Liver (tissue), 9 donors: ENCODE measurements around the gene MAN2A2. TPM values are rescaled to one million over a fixed set of nuclear protein-coding genes. Genes with fewer than 3 reads are reported as not detected.

Experiments used
- DNase-seq: peaks from one replicate; pipeline ENCODE4 v3.0.0-alpha.2; 2017; ENCODE audit warnings: low spot score
- H3K27ac ChIP-seq, 2 donors: one replicate each; pipeline ENCODE4 v1.7.0; 2013; ENCODE audit warnings: inconsistent platforms in 2 of 2, low read length in 2 of 2, control low read depth in 1 of 2, low read depth in 1 of 2, mild to moderate bottlenecking in 1 of 2
- H3K27me3 ChIP-seq, 4 donors: one replicate each; pipeline versions ENCODE4 v1.6.1 to v1.7.0; 2013; ENCODE audit warnings: low read length in 3 of 4, inconsistent platforms in 1 of 4, mild to moderate bottlenecking in 1 of 4, moderate library complexity in 1 of 4; ENCODE audit not compliant: control insufficient read depth in 4 of 4, insufficient read depth in 4 of 4
- H3K36me3 ChIP-seq, 4 donors: one replicate each; pipeline versions ENCODE4 v1.6.1 to v1.7.0; 2013; ENCODE audit warnings: low read length in 3 of 4, mild to moderate bottlenecking in 3 of 4, low read depth in 1 of 4, moderate library complexity in 1 of 4; ENCODE audit not compliant: control insufficient read depth in 4 of 4, insufficient read depth in 3 of 4
- H3K4me1 ChIP-seq, 4 donors: one replicate each; pipeline versions ENCODE4 v1.6.1 to v1.7.0; 2013; ENCODE audit warnings: low read length in 3 of 4, mild to moderate bottlenecking in 3 of 4, moderate library complexity in 1 of 4; ENCODE audit not compliant: control insufficient read depth in 4 of 4, insufficient read depth in 4 of 4
- H3K4me3 ChIP-seq, 3 donors: one replicate each; pipeline versions ENCODE4 v1.6.1 to v1.7.0; 2013; ENCODE audit warnings: low read length in 3 of 3, control low read depth in 1 of 3, low read depth in 1 of 3, mild to moderate bottlenecking in 1 of 3
- H3K9ac ChIP-seq, 2 donors: one replicate each; pipeline ENCODE4 v1.7.0; 2013; ENCODE audit warnings: low read length in 2 of 2, mild to moderate bottlenecking in 2 of 2, moderate library complexity in 2 of 2, control low read depth in 1 of 2, low read depth in 1 of 2
- H3K9me3 ChIP-seq, 4 donors: one replicate each; pipeline versions ENCODE4 v1.6.1 to v1.7.0; 2013; ENCODE audit warnings: low read length in 3 of 4; ENCODE audit not compliant: control insufficient read depth in 4 of 4
- GABPA ChIP-seq, 2 donors: IDR thresholded peaks in 1 of 2; conservative IDR thresholded peaks in 1 of 2; 2 replicates each; pipeline ENCODE4 v1.6.1; 2016; ENCODE audit warnings: antibody characterized with exemption in 2 of 2, mild to moderate bottlenecking in 1 of 2, moderate library complexity in 1 of 2
- HNF4A ChIP-seq, 2 donors: conservative IDR thresholded peaks; 2 replicates each; pipeline ENCODE4 v1.6.1; 2016; ENCODE audit warnings: antibody characterized with exemption in 2 of 2, mild to moderate bottlenecking in 2 of 2
- HNF4G ChIP-seq: IDR thresholded peaks from 2 replicates; pipeline ENCODE4 v1.6.1; 2016; ENCODE audit warnings: antibody characterized with exemption
- JUND ChIP-seq, 2 donors: IDR thresholded peaks; 2 replicates each; pipeline ENCODE4 v1.6.1; 2016; ENCODE audit warnings: antibody characterized with exemption in 2 of 2
- NR2F2 ChIP-seq: IDR thresholded peaks from 2 replicates; pipeline ENCODE4 v1.6.1; 2016; ENCODE audit warnings: antibody characterized with exemption
- RAD21 ChIP-seq, 2 donors: IDR thresholded peaks; 2 replicates each; pipeline ENCODE4 v1.6.1; 2016; ENCODE audit warnings: antibody characterized with exemption in 2 of 2, mild to moderate bottlenecking in 2 of 2
- RXRA ChIP-seq, 2 donors: IDR thresholded peaks; 2 replicates each; pipeline ENCODE4 v1.6.1; 2017 to 2018; ENCODE audit warnings: antibody characterized with exemption in 2 of 2, mild to moderate bottlenecking in 1 of 2
- SP1 ChIP-seq: IDR thresholded peaks from 2 replicates; pipeline ENCODE4 v1.6.1; 2018; ENCODE audit warnings: antibody characterized with exemption, mild to moderate bottlenecking
- TAF1 ChIP-seq: conservative IDR thresholded peaks from 2 replicates; pipeline ENCODE4 v1.6.1; 2016; ENCODE audit warnings: antibody characterized with exemption, mild to moderate bottlenecking
- WGBS: extraction: QIAGEN DNeasy Blood & Tissue Kit; methylation state at CpG from one replicate; pipeline ENCODE4 v1.1.7; 2013; 5-methylcytosine and 5-hydroxymethylcytosine counted together
- polyA plus RNA-seq, 2 donors: library from polyadenylated mRNA; stranded (reverse) in 1 of 2; unstranded in 1 of 2; fragments of 200-250 nt in 1 of 2; fragments of >200 nt in 1 of 2; fragmentation: Nextera tagmentation in 1 of 2; extraction: Ambion mirVana in 1 of 2; gene quantifications; one replicate each; pipeline versions ENCODE4 v1.2.1 to v1.2.3, GENCODE V29; 2013 to 2015
- total RNA-seq, 2 donors: library from RNA; depleted of rRNA; stranded (reverse); fragments of >200 nt; gene quantifications; one replicate each; pipeline ENCODE4 v1.2.3, GENCODE V29; 2014
- TF ChIP-seq, protein P1 (sequence below): fragments of 150-350 bp; IDR thresholded peaks from 2 replicates; pipeline ENCODE4 v1.5.1; 2017; ENCODE audit warnings: improper control_type of control experiment, low read depth, low read length; ENCODE audit not compliant: missing input control
- TF ChIP-seq, protein P2 (sequence below): IDR thresholded peaks from 2 replicates; pipeline ENCODE4 v1.6.1; 2016; ENCODE audit warnings: antibody characterized with exemption
- TF ChIP-seq, protein P3 (sequence below): IDR thresholded peaks from 2 replicates; pipeline ENCODE4 v1.6.1; 2016; ENCODE audit warnings: antibody characterized with exemption
- TF ChIP-seq, protein P4 (sequence below): IDR thresholded peaks from 2 replicates; pipeline ENCODE4 v1.6.1; 2016; ENCODE audit warnings: antibody characterized with exemption, mild to moderate bottlenecking
- donor health status: healthy.
- donor health status: healthy.
- donor health status: healthy.
- donor health status: healthy.
- donor health status: healthy.

Gene MAN2A2
- total and polyA plus RNA-seq, 4 donors, result 17.3 to 111 (median 50.9) TPM

DNA sequence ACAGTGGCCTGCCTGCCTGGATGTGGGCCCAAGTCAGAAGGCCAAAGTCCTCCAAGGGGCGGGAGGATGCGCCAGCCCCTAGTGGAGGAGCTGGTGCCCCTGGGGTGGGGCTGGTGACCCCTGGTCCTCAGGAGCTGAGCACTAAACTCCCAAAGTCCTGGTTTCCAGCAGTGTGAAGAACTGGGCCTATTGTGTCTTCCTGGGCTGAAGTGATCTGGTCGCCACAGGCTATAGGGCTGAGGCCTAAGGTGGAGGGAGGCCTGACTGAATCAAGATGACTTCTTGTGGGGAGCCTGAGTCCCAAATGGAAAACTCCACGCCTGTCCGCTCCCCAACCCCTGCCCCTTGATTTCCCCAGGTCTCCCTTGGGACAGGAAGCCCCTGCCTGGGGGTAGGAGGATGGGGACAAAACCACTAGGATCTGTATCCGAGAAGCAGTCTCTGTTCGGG is 19.6 kb upstream of the MAN2A2 start:
- Histone ChIP-seq H3K4me3 (peak overlapping the region in 2 of 3 donors; percentile 4 to 54), H3K9ac (peak overlapping the region; percentile 32 to 76), H3K27me3 (no peaks in the 10 kb centered on the region), H3K9me3 (no peaks in the 10 kb centered on the region), H3K4me1 (peaks cover 14 to 77% (median 64%) of the 10 kb centered on the region in 4 donors), H3K36me3 (peaks cover 11 to 39% (median 19%) of the 10 kb centered on the region in 4 donors), H3K27ac (peak overlapping the region; percentile 90)
- TF ChIP-seq, protein P1, sequence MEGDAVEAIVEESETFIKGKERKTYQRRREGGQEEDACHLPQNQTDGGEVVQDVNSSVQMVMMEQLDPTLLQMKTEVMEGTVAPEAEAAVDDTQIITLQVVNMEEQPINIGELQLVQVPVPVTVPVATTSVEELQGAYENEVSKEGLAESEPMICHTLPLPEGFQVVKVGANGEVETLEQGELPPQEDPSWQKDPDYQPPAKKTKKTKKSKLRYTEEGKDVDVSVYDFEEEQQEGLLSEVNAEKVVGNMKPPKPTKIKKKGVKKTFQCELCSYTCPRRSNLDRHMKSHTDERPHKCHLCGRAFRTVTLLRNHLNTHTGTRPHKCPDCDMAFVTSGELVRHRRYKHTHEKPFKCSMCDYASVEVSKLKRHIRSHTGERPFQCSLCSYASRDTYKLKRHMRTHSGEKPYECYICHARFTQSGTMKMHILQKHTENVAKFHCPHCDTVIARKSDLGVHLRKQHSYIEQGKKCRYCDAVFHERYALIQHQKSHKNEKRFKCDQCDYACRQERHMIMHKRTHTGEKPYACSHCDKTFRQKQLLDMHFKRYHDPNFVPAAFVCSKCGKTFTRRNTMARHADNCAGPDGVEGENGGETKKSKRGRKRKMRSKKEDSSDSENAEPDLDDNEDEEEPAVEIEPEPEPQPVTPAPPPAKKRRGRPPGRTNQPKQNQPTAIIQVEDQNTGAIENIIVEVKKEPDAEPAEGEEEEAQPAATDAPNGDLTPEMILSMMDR, result no peak
- TF ChIP-seq SP1 (peak; percentile 6), HNF4A (conservative IDR thresholded peaks at IDR 0.05) (peak; percentile 39 to 57), GABPA (IDR thresholded peaks at IDR 0.05 in 1 of 2, conservative IDR thresholded peaks at IDR 0.05 in 1 of 2) (no peak), TAF1 (no peak), NR2F2 (peak; percentile 8), RAD21 (IDR thresholded peaks at IDR 0.05) (peak in 1 of 2 donors; percentile 13), HNF4G (peak; percentile 37), JUND (IDR thresholded peaks at IDR 0.05) (peak in 1 of 2 donors; percentile 22), RXRA (IDR thresholded peaks at IDR 0.05) (peak in 1 of 2 donors; percentile 20)
- TF ChIP-seq, protein P2, sequence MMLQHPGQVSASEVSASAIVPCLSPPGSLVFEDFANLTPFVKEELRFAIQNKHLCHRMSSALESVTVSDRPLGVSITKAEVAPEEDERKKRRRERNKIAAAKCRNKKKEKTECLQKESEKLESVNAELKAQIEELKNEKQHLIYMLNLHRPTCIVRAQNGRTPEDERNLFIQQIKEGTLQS, result no peak
- TF ChIP-seq, protein P3, sequence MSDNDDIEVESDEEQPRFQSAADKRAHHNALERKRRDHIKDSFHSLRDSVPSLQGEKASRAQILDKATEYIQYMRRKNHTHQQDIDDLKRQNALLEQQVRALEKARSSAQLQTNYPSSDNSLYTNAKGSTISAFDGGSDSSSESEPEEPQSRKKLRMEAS, result no peak
- peak; percentile 56 for DNase-seq
- WGBS, result 45% methylated on average over 7 of the region's 7 CpGs

DNA sequence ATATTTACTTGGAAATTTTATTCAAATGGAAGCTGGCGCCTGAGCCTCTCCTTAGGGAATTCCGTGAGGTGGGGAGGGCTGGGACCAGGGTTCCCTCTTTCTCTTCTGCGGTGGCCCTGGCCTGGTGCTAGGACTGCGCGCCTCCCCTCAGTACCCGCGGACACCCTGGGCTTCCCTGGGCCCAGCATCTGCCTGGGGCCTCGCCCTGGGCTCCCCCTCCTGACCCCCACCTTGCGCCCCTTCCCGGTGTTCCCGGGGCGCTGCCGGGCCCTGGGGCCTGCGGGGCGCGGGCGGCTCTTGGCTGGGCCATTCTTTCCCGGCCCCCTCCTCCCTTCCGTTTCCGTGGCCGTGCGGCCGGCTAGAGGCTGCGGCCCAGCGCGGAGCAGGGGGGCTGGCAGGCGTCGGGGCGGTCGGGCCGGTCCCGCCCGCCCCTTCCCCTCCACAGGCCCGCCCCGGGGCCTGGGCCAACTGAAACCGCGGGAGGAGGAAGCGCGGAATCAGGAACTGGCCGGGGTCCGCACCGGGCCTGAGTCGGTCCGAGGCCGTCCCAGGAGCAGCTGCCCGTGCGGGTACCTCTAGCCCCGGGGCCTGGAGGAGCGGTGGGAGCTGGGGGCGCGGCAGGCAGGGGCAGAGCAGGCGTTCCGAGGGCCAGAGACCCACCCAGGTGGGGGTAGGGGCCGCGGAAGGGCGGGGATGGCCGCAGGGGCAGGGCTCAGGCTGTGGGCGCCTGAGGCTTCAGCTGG is 19.0 kb upstream of the MAN2A2 start, which contains the start of gene FES:
Gene FES, plus strand, starts transcription at position 529 of the 743 bp plus-strand sequence. CDS start 542 bp downstream, outside the sequence.
- 6% methylated on average over 58 of the region's 58 CpGs for WGBS
- peaks cover 6 to 37% (median 16%) of the 10 kb centered on the region in 4 donors for H3K36me3 ChIP-seq
- H3K9me3 ChIP-seq, result no peaks in the 10 kb centered on the region
- H3K27ac ChIP-seq, result peak within 1 kb of the TSS; percentile 90
- peak within 1 kb of the TSS; percentile 32 to 76 for H3K9ac ChIP-seq
- peak within 1 kb of the TSS; percentile 54 to 67 (median 64) for H3K4me3 ChIP-seq
- H3K27me3 ChIP-seq, result no peaks in the 10 kb centered on the region
- peaks cover 14 to 77% (median 64%) of the 10 kb centered on the region in 4 donors for H3K4me1 ChIP-seq
- DNase-seq, result peak; percentile 61
- TF ChIP-seq, protein P4, sequence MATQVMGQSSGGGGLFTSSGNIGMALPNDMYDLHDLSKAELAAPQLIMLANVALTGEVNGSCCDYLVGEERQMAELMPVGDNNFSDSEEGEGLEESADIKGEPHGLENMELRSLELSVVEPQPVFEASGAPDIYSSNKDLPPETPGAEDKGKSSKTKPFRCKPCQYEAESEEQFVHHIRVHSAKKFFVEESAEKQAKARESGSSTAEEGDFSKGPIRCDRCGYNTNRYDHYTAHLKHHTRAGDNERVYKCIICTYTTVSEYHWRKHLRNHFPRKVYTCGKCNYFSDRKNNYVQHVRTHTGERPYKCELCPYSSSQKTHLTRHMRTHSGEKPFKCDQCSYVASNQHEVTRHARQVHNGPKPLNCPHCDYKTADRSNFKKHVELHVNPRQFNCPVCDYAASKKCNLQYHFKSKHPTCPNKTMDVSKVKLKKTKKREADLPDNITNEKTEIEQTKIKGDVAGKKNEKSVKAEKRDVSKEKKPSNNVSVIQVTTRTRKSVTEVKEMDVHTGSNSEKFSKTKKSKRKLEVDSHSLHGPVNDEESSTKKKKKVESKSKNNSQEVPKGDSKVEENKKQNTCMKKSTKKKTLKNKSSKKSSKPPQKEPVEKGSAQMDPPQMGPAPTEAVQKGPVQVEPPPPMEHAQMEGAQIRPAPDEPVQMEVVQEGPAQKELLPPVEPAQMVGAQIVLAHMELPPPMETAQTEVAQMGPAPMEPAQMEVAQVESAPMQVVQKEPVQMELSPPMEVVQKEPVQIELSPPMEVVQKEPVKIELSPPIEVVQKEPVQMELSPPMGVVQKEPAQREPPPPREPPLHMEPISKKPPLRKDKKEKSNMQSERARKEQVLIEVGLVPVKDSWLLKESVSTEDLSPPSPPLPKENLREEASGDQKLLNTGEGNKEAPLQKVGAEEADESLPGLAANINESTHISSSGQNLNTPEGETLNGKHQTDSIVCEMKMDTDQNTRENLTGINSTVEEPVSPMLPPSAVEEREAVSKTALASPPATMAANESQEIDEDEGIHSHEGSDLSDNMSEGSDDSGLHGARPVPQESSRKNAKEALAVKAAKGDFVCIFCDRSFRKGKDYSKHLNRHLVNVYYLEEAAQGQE, result peak; percentile 17
- TF ChIP-seq HNF4A (conservative IDR thresholded peaks at IDR 0.05), result no peak
- TF ChIP-seq RAD21 (IDR thresholded peaks at IDR 0.05), result peak in 1 of 2 donors; percentile 1
- TF ChIP-seq HNF4G, result no peak
